Large intestine (tissue), 3 donors: ENCODE results near the gene GCNA. TPM values are rescaled to one million over a fixed set of nuclear protein-coding genes. Genes with fewer than 3 reads are reported as not detected.

ENCODE experiments used
- DNase-seq, 2 donors: peaks; one replicate each; pipeline versions ENCODE4 v3.0.0 to v3.0.0-alpha.2; 2013
- H3K27ac ChIP-seq: one replicate; pipeline ENCODE4 v1.5.1; 2013; ENCODE audit warnings: low read length
- H3K27me3 ChIP-seq: 2 replicates; pipeline ENCODE4 v1.6.1; 2013; ENCODE audit warnings: low read length; ENCODE audit not compliant: control insufficient read depth, insufficient read depth
- H3K36me3 ChIP-seq: 2 replicates; pipeline ENCODE4 v1.6.1; 2013; ENCODE audit warnings: low read length; ENCODE audit not compliant: control insufficient read depth, insufficient read depth
- H3K4me1 ChIP-seq: one replicate; pipeline ENCODE4 v1.6.1; 2013; ENCODE audit warnings: low read length; ENCODE audit not compliant: control insufficient read depth, insufficient read depth
- H3K4me3 ChIP-seq: one replicate; pipeline ENCODE4 v1.5.1; 2013; ENCODE audit warnings: low read length
- H3K9me3 ChIP-seq: one replicate; pipeline ENCODE4 v1.6.1; 2013; ENCODE audit warnings: mild to moderate bottlenecking, low read depth, low read length, moderate library complexity; ENCODE audit not compliant: control insufficient read depth
- WGBS: methylation state at CpG from one replicate; pipeline ENCODE4 v1.1.5; 2013; ENCODE audit warnings: low lambda C conversion rate; ENCODE audit not compliant: insufficient coverage; 5-methylcytosine and 5-hydroxymethylcytosine counted together
- polyA plus RNA-seq: library from polyadenylated mRNA; unstranded; fragments of 120-200 nt; gene quantifications from one replicate; pipeline ENCODE4 v1.2.1, GENCODE V29; 2013

Gene GCNA
- polyA plus RNA-seq, 1 donor = 1.6 TPM

DNA sequence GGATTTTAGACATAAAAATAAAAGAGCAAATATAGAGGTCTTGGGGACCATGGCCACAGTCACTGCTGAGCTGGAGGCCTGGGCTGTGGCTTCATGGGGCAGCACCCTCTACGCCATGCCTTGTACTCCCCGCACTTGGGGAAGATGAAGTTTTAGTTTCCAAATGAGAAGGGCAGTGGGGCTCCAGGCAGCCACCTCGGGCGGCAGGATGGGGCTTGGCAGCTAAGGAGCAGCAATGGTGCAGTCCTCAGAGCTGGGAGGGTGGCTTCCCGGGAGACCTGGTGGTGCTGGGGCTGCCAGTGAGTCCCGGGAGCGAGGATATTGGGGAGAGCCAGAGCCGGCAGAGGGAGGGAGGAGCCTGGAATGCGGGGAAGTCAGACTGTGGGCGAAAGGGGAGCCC, 37.7 kb downstream of the GCNA start:
- WGBS = no CpG with 5 or more reads among the region's 10 CpGs
- H3K9me3 ChIP-seq = peaks cover 4% of the 10 kb centered on the region
- H3K4me1 ChIP-seq = peaks cover 27% of the 10 kb centered on the region
- no peaks in the 10 kb centered on the region for H3K27me3 ChIP-seq
- H3K4me3 ChIP-seq = no peak overlapping the region
- no peak for DNase-seq
- peaks cover 15% of the 10 kb centered on the region for H3K36me3 ChIP-seq
- no peak overlapping the region for H3K27ac ChIP-seq

DNA sequence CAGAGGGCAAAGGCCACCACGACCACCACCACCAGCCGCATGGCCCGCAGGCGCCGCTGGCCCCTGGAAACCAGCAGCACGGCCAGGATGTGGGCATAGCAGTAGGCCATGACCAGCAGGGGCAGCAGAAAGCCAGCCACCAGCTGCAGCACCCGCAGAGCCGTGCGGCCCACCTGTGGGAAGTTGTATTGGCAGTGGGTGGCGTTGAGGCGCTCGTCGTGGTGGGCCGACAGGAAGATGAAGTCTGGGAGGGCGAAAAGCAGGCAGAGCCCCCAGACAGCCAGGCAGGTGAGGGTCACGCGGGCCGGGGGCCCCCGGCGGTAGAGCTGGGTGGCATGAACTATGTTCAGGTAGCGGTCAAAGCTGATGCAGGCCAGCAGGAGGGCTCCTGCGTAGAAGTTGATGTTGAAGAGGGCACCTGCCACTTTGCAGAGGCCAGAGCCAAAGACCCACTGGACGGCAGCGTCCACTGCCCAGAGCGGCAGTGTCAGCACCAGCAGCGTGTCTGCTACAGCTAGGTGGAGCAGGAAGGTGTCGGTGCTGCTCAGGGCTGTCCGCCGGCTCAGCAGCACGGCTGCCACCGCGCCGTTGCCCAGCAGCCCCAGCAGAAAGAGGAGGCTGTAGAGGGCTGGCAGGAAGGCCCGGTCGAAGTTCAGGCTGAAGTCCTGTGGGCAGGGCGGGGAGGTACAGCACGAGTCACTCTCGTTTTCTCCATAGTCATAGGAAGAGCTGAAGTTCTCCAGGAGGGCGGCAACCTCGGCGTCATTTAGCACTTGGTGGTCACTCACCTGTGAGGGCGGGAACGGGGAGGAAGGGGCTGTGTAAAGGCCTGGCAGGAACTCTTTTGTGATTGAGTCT, 38.7 kb downstream of the GCNA start:
- peaks cover 30% of the 10 kb centered on the region for H3K4me1 ChIP-seq
- H3K27ac ChIP-seq = peak overlapping the region; percentile 94
- no peaks in the 10 kb centered on the region for H3K27me3 ChIP-seq
- H3K9me3 ChIP-seq = peaks cover 4% of the 10 kb centered on the region
- WGBS = no CpG with 5 or more reads among the region's 43 CpGs
- H3K36me3 ChIP-seq = peaks cover 8% of the 10 kb centered on the region
- H3K4me3 ChIP-seq = no peak overlapping the region
- DNase-seq = peak; percentile 81 to 92

DNA sequence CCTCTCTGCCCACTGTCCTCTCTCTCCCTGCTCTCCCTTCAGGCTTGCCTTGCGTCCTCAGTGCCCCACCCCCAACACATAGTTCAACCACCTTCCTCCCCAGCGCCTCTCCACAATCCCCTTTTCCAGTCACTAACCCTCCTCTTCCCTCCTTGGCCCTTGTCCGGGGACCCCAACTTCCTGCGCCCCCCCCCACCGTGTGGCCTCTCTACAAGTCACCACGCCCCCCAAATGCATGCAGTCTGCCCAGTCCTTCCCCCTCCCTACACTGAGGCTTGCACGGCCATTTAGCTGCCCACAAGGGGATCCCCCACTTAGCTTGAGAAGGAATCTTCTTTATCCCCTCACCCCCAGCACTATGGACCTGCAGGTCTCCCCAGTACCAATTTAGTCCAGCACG, 39.5 kb downstream of the GCNA start:
- Histone ChIP-seq H3K4me1 (peaks cover 36% of the 10 kb centered on the region), H3K4me3 (no peak overlapping the region), H3K9me3 (peaks cover 4% of the 10 kb centered on the region), H3K36me3 (peaks cover 3% of the 10 kb centered on the region), H3K27me3 (no peaks in the 10 kb centered on the region), H3K27ac (peak overlapping the region; percentile 94)
- no CpG with 5 or more reads among the region's 8 CpGs for WGBS
- no peak for DNase-seq

DNA sequence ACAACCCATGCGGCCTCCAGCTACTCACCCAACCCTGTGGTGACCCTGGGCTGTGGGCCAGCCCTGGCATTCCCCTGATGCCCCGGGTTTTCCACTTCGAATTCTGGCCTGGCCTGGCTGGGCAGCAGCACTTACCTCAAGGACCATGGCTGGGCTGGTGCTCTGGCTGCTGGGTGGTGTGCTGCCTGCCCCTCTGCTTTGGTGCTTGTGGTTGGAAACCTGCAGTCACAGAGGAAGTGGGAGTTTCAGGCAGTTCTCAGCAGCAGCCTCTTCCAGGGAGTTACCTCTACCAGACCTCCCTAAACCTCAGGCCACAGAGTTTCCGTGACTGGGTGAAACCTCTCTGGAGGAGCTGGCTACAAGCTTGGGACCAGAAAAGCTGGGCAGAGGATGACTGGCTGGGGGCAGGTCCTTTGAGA, 40.1 kb downstream of the GCNA start, which contains the start of gene CXCR3:
Gene CXCR3, minus strand, starts transcription at position 209 of the 419 bp plus-strand sequence. Its CDS starts 62 bp downstream, at position 147.
- Histone ChIP-seq H3K27ac (peak within 1 kb of the TSS; percentile 94), H3K27me3 (no peaks in the 10 kb centered on the region), H3K36me3 (no peaks in the 10 kb centered on the region), H3K9me3 (peaks cover 4% of the 10 kb centered on the region), H3K4me3 (no peak within 1 kb of the TSS), H3K4me1 (peaks cover 42% of the 10 kb centered on the region)
- WGBS = no CpG with 5 or more reads among the region's 4 CpGs
- DNase-seq = no peak

DNA sequence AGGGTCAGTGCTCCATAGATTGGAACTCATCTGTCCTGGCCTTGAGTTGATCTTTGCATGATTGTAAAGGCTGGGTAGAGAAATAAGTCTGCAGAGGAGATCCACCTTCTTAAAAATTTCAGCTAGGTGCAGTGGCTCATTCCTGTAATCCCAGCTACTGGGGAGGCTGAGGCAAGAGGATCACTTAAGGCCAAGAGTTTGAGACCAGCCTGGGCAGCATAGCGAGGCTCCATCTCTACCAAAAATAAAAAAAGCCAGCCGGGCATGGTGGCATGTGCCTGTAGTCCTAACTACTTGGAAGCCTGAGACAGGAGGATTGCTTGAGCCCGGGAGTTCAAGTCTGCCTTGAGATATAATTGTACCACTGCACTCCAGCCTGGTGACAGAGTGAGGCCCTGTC, 40.5 kb downstream of the GCNA start:
- Histone ChIP-seq H3K9me3 (peaks cover 4% of the 10 kb centered on the region), H3K4me3 (no peak overlapping the region), H3K36me3 (no peaks in the 10 kb centered on the region), H3K27ac (peak overlapping the region; percentile 94), H3K4me1 (peaks cover 47% of the 10 kb centered on the region), H3K27me3 (no peaks in the 10 kb centered on the region)
- no peak for DNase-seq
- no CpG with 5 or more reads among the region's 3 CpGs for WGBS

DNA sequence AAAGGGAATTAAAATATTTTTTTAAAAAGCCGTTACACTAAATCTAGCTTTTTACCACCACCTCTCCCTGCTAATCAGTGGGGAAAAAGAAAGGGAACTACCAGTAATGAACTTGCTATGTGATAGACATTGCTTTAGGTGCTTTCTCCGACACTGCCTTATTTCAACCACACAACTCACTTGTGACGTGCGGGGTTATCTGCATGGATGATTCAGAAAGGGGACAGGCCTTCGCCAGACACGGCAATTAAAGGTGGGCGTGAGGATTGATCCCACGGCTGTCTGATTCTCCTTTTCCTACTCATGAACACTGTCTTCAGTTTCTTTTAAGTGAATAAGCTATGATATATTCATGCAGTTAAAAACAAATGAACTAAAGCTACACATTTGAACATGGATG, 41.0 kb downstream of the GCNA start:
- Histone ChIP-seq H3K9me3 (peaks cover 4% of the 10 kb centered on the region), H3K4me3 (no peak overlapping the region), H3K27me3 (no peaks in the 10 kb centered on the region), H3K27ac (no peak overlapping the region), H3K36me3 (no peaks in the 10 kb centered on the region), H3K4me1 (peaks cover 51% of the 10 kb centered on the region)
- WGBS = no CpG with 5 or more reads among the region's 8 CpGs
- no peak for DNase-seq

DNA sequence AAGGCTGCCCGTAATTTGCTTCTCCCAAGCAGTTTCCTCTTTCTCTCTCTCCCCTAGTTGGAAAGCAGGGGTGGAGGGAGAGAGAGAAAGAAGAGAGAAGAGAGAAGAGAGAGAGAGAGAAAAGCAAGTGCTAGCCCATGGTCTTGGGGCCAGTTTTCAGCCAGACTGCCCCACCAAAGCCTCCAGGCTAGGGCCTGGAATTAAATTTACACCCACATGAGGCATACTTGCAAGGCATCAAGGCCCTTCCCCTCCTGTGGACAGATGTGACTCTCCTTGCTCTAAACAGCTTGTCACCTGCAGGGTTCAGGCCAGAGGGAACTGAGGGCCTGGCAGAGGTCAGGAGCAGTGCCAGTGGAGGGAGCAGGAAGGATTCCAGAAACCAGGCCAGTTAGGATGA, 41.7 kb downstream of the GCNA start:
- H3K4me1 ChIP-seq = peaks cover 56% of the 10 kb centered on the region
- WGBS = no CpG with 5 or more reads among the region's 1 CpG

DNA sequence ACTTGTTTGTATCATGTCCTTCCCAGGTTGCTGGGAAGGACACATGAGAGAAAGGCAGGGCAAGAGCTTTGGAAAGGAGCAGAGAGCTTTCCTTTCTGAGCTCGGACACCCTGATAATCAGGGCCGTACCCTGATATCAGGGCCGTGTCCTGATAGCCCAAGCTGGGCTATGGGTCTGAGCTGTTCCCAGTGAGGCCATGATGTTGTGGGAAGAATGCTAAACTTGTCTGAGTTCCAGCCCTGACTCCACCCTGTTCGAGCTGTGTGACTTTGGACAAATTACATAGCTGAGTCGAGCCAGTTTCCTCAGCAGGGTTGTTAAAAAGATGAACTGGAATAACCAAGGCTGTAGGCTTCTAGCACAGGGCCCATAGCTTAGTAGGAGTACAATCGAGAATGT, 43.4 kb downstream of the GCNA start:
- Histone ChIP-seq H3K4me1 (peaks cover 68% of the 10 kb centered on the region), H3K27me3 (no peaks in the 10 kb centered on the region), H3K36me3 (no peaks in the 10 kb centered on the region), H3K9me3 (peaks cover 2% of the 10 kb centered on the region), H3K27ac (peak overlapping the region; percentile 95), H3K4me3 (no peak overlapping the region)
- peak in 1 of 2 donors; percentile 55 for DNase-seq
- WGBS = no CpG with 5 or more reads among the region's 6 CpGs

More for the DNA sequence above, 41.7 kb downstream of the GCNA start:
- no peak overlapping the region for H3K4me3 ChIP-seq
- peaks cover 4% of the 10 kb centered on the region for H3K9me3 ChIP-seq
- no peak overlapping the region for H3K27ac ChIP-seq
- DNase-seq = no peak
- H3K27me3 ChIP-seq = no peaks in the 10 kb centered on the region
- no peaks in the 10 kb centered on the region for H3K36me3 ChIP-seq

DNA sequence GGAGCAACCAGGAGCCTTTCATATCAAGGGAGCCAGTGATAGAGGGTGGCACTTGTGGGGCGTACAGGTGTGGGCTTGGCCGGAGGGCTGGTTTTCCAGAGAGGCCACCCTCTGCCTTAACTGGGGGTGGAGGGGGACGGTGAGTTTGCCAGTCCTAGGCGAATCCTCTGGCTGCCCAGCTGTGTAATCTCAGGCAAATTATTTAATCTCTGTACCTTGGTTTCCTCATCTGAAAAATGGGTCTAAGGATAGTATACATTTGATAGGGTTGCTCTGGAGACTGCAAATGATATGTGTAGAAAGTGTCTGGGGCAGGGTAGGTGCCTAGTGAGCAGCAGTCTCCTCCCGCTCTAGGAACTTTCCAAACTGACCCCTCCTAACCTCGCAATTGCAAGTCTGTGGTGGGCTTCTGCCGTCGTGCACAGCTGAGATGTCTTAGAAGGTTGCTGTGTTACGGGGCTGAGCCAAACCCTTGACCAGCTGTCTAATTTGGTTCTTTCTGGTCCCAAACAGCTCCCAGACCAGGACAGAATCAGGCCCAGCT, 43.9 kb downstream of the GCNA start:
- no peak for DNase-seq
- H3K9me3 ChIP-seq = no peaks in the 10 kb centered on the region
- H3K27me3 ChIP-seq = no peaks in the 10 kb centered on the region
- no peaks in the 10 kb centered on the region for H3K36me3 ChIP-seq
- H3K27ac ChIP-seq = peak overlapping the region; percentile 95
- WGBS = no CpG with 5 or more reads among the region's 9 CpGs
- no peak overlapping the region for H3K4me3 ChIP-seq
- peaks cover 68% of the 10 kb centered on the region for H3K4me1 ChIP-seq

DNA sequence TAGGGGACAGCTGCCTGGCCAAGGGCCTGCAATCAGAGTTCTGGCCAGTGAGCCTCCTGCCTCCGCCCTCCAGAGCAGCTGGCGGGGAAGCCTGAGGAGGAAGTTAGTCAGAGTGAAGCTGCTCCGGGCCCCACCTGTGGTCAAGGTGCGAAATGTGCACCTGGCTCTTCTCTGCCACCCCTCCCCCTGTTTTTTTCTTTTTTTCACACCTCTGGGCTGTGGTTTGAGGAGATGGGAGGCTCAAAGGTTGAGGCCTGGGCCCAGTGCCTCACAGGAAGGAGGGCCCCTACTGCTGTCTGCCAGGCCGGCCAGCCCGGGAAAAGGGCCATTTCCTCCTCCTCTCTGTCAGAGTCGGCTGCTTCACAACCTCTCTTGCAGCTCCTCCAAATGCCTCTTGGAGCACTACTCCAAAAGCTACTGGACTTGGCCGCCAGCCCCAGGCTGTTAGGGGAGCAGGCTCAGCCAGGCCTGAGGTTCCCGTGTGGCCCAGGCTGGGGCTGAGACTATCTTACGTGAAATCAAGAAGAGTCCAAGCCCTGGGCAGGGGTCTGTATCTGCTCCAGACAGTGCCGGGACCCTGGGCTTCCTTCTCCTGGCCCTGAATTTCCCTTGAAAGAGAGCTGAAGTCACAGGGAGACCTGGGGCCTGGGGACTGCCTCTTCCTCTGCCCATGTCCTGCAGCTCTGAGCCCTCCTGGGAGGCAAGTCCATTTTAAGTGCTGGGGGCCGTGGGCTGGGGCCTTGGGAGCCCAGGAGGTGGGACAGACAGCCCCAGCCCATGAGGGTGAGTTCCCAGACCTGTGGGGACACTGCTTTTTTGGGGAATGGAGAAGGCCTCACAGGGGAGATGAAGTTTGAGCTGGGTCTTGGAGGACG, 44.6 kb downstream of the GCNA start:
- WGBS = no CpG with 5 or more reads among the region's 13 CpGs
- H3K27ac ChIP-seq = peak overlapping the region; percentile 95
- H3K4me1 ChIP-seq = peaks cover 68% of the 10 kb centered on the region
- no peak overlapping the region for H3K4me3 ChIP-seq
- no peaks in the 10 kb centered on the region for H3K27me3 ChIP-seq
- H3K36me3 ChIP-seq = no peaks in the 10 kb centered on the region
- H3K9me3 ChIP-seq = no peaks in the 10 kb centered on the region
- peak; percentile 88 to 93 for DNase-seq
